Measurements from ENCODE around the gene KIAA1217.

DNA sequence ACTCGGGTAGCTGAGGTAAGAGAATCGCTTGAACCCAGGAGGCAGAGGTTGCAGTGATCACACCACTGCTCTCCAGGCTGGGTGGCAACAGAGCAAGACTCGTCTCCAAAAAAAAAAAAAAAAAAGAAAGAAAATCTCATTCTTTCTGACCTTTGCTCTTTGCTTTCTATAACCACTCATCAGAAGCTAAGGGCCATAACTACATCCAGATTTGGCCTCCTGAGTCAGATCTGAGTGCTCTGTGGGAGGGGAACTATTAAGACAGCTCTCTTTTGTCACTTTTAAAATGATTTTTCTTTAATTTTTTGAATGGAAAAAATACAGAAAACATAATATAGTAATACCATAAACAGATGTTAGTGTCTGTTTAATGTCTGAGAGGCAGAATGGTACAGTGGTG is 210.1 kb downstream of the KIAA1217 start:
- TF ChIP-seq POLR2A (IDR thresholded peaks at IDR 0.05): no peak
- TF ChIP-seq POLR2AphosphoS5 (IDR thresholded peaks at IDR 0.05): no peak

Measured in prostate gland (tissue), 1 donor.